Heart right ventricle (tissue), 16 donors: ENCODE results near the gene PEAK1. TPM values are rescaled to one million over a fixed set of nuclear protein-coding genes. Genes with fewer than 3 reads are reported as not detected.

Experiments used
- ATAC-seq, 8 donors: fragments of 200-7000 bp; cut with Tn5 transposase; one replicate each; pipeline ENCODE4 v1.9.1; 2020; ENCODE audit warnings: mild to moderate bottlenecking in 8 of 8, moderate library complexity in 8 of 8, moderate number of reproducible peaks in 1 of 8
- DNase-seq, 2 donors: peaks; one replicate each; pipeline ENCODE4 v3.0.0-alpha.2; 2020
- H3K27ac ChIP-seq, 10 donors: fragments of 200-600 bp; sonication (generic) in 2 of 10; one replicate each; pipeline versions ENCODE4 v1.5.0 to v1.8.0; 2020 to 2022; ENCODE audit warnings: mild to moderate bottlenecking in 3 of 10
- H3K27me3 ChIP-seq, 7 donors: fragments of 200-600 bp; one replicate each; pipeline ENCODE4 v1.8.0; 2021 to 2022; ENCODE audit warnings: mild to moderate bottlenecking in 2 of 7
- H3K36me3 ChIP-seq, 9 donors: fragments of 200-600 bp; sonication (generic) in 1 of 9; one replicate each; pipeline versions ENCODE4 v1.5.0 to v1.8.0; 2020 to 2022; ENCODE audit warnings: mild to moderate bottlenecking in 2 of 9
- H3K4me1 ChIP-seq, 9 donors: fragments of 200-600 bp; sonication (generic) in 1 of 9; one replicate each; pipeline versions ENCODE4 v1.5.0 to v1.8.0; 2020 to 2022; ENCODE audit warnings: mild to moderate bottlenecking in 4 of 9
- H3K4me3 ChIP-seq, 10 donors: fragments of 200-600 bp; sonication (generic) in 2 of 10; one replicate each; pipeline versions ENCODE4 v1.5.0 to v1.8.0; 2020 to 2022; ENCODE audit warnings: mild to moderate bottlenecking in 7 of 10, moderate library complexity in 2 of 10
- H3K9me3 ChIP-seq, 11 donors: fragments of 200-600 bp in 10 of 11; sonication (generic) in 2 of 11; one replicate each; pipeline versions ENCODE4 v1.5.0 to v1.8.0; 2013 to 2022; ENCODE audit warnings: mild to moderate bottlenecking in 2 of 11, control low read depth in 1 of 11, moderate library complexity in 1 of 11
- CTCF ChIP-seq, 9 donors: fragments of 200-600 bp; sonication (generic) in 2 of 9; IDR thresholded peaks; one replicate each; pipeline versions ENCODE4 v1.5.0 to v1.8.0; 2021 to 2022; ENCODE audit warnings: antibody characterized with exemption in 9 of 9, mild to moderate bottlenecking in 5 of 9, moderate library complexity in 1 of 9
- WGBS, 2 donors: extraction: QIAGEN DNeasy Blood & Tissue Kit; methylation state at CpG; one replicate each; pipeline ENCODE4 v1.1.7; 2013; ENCODE audit warnings: inconsistent platforms in 1 of 2; 5-methylcytosine and 5-hydroxymethylcytosine counted together
- intact Hi-C, 10 donors: fragments of 100-400 bp; cut with DNase I; formaldehyde crosslinking; loops; one replicate each; pipeline versions ENCODE4 v1.11.1 to v1.14.2; 2022
- polyA plus RNA-seq, 2 donors: library from polyadenylated mRNA; stranded (reverse); fragments of 200-250 nt; gene quantifications; one replicate each; pipeline ENCODE4 v1.2.3, GENCODE V29; 2013
- total RNA-seq, 10 donors: library from RNA; stranded (reverse); fragmentation: NEBNext Ultra II Directional in 3 of 10; extraction: Animal tissue kit (Norgen Biotek cat#: 25700) in 3 of 10; gene quantifications; one replicate each; pipeline versions ENCODE4 v1.2.1 to v1.2.4, GENCODE V29; 2021 to 2023
- donor health status: Arrhythmogenic right ventricular cardiomyopathy.
- donor health status: ischemic (EF 13 %, LVEDD 7.1; RV severe dilation, severe dysfunction).
- donor health status: healthy with polysubstance abuse.
- donor health status: DM: no; HTN: yes; CAD: no.
- donor health status: DM: no; HTN: no; CAD: no.
- donor health status: ischemic (EF 25% LVEDD 6.9; RV normal size, moderate dysfunction).
- donor health status: ischemic (EF 25% LVEDD 5.7; RV mildly dilated, moderate dysfunction).
- donor health status: healthy.
- donor health status: DM: yes; HTN: yes; CAD: no.
- donor health status: Ischemic cardiomyopathy.
- donor health status: ischemic (EF 35%, LVEDD 5.7; RV mildly dilated, moderate dysfunction).
- donor health status: nonischemic (EF 11% LVEDD 7.7; RV severe dilation, severe dysfunction).
- donor health status: DM: yes; HTN: yes; CAD: no.
- donor health status: PGD.
- donor health status: ischemic (EF 29% LVEDD 5.4; RV normal size, mild dysfunction).
- donor health status: nonischemic (EF 23%, LVEDD 6.1; RV moderate dilation, normal function).

PEAK1 gene
- total and polyA plus RNA-seq, 12 donors: 7.0 to 146 (median 90.8) TPM

GRCh38 chr15:77327844-77328529 is 91.9 kb downstream of the PEAK1 start:
- Histone ChIP-seq H3K27ac (peak overlapping the region in 1 of 10 donors; percentile 27), H3K27me3 (no peaks in the 10 kb centered on the region), H3K4me1 (peaks cover 2 to 55% (median 35%) of the 10 kb centered on the region in 9 donors), H3K36me3 (no peaks in the 10 kb centered on the region), H3K9me3 (no peaks in the 10 kb centered on the region), H3K4me3 (no peak overlapping the region)
- intact Hi-C loops: no loop called here
- no peak for ATAC-seq
- no peak for DNase-seq
- no peak for TF ChIP-seq CTCF (IDR thresholded peaks at IDR 0.05)
- WGBS, 2 donors: 71 to 72% methylated on average over 3 of the region's 3 CpGs

GRCh38 chr15:77327168-77327567 is 92.7 kb downstream of the PEAK1 start:
- no peaks in the 10 kb centered on the region for H3K27me3 ChIP-seq
- intact Hi-C loops: no loop called here
- no peaks in the 10 kb centered on the region for H3K36me3 ChIP-seq
- no peak overlapping the region for H3K4me3 ChIP-seq
- TF ChIP-seq CTCF (IDR thresholded peaks at IDR 0.05): no peak
- ATAC-seq (no peak), DNase-seq (no peak)
- no peaks in the 10 kb centered on the region for H3K9me3 ChIP-seq
- H3K27ac ChIP-seq: peak overlapping the region in 2 of 10 donors; percentile 2 to 44
- 53 to 63% methylated on average over 2 of the region's 2 CpGs for WGBS, 2 donors
- peaks cover 2 to 55% (median 35%) of the 10 kb centered on the region in 9 donors for H3K4me1 ChIP-seq

GRCh38 chr15:77326366-77326765 is 93.5 kb downstream of the PEAK1 start:
- no peak for TF ChIP-seq CTCF (IDR thresholded peaks at IDR 0.05)
- Histone ChIP-seq H3K36me3 (no peaks in the 10 kb centered on the region), H3K27me3 (no peaks in the 10 kb centered on the region), H3K4me3 (no peak overlapping the region), H3K9me3 (no peaks in the 10 kb centered on the region), H3K4me1 (peaks cover 2 to 55% (median 35%) of the 10 kb centered on the region in 9 donors), H3K27ac (peak overlapping the region in 2 of 10 donors; percentile 2 to 44)
- intact Hi-C loops: no loop called here
- ATAC-seq: no peak
- DNase-seq: no peak
- WGBS, 2 donors: 70% methylated on average over 2 of the region's 2 CpGs

DNA sequence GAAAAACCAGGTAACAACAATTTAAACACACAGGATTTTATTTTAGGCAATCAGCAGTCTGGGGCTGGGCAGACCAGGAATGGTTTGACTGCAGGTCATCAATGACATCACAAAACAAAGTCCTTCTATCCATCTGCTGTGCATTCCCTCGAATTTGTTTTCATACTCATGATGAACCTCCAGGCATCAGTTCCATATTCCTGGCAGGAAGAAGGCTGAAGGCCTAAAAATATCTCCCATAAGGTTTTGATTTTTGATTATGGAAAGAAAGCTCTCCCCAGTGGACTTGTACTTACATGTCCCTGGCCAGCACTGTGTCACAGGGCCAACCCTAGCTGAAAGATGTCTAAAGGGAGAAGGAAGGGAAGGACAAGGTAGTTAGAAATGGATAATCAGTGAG is 107.4 kb downstream of the PEAK1 start:
- 42 to 55% methylated on average over 1 of the region's 1 CpG for WGBS, 2 donors
- Histone ChIP-seq H3K4me3 (no peak overlapping the region), H3K36me3 (no peaks in the 10 kb centered on the region), H3K27me3 (no peaks in the 10 kb centered on the region), H3K27ac (peak overlapping the region in 1 of 10 donors; percentile 11), H3K4me1 (peaks cover 0 to 44% (median 23%) of the 10 kb centered on the region in 9 donors), H3K9me3 (no peaks in the 10 kb centered on the region)
- ATAC-seq (no peak), DNase-seq (no peak)
- TF ChIP-seq CTCF (IDR thresholded peaks at IDR 0.05): no peak
- intact Hi-C loops: no loop called here
